Cardiac muscle cell (in vitro differentiated cells and primary cell): ENCODE measurements around the gene MUCL3. TPM values are rescaled to one million over a fixed set of nuclear protein-coding genes. Genes with fewer than 3 reads are reported as not detected.
A peak's percentile ranks its signal among the peaks of the same experiment; 100 is the strongest.

Experiments
- DNase-seq, 2 donors: peaks; one replicate each; pipeline versions ENCODE4 v3.0.0 to v3.0.0-alpha.2; 2010 to 2017; ENCODE audit warnings: low read depth in 1 of 2, low spot score in 1 of 2
- H3K27ac ChIP-seq: fragments of 200-600 bp; sonication (generic); 2 replicates; pipeline ENCODE4 v1.5.1; 2016
- H3K27me3 ChIP-seq: fragments of 200-600 bp; sonication (generic); 2 replicates; pipeline ENCODE4 v1.6.0; 2016; ENCODE audit warnings: control low read depth
- H3K36me3 ChIP-seq: fragments of 200-600 bp; sonication (generic); 2 replicates; pipeline ENCODE4 v1.5.1; 2016; ENCODE audit warnings: control low read depth
- H3K4me1 ChIP-seq: fragments of 200-600 bp; sonication (generic); 2 replicates; pipeline ENCODE4 v1.8.1; 2017; ENCODE audit warnings: low read depth, mild to moderate bottlenecking, mixed run types
- H3K4me3 ChIP-seq: fragments of 200-600 bp; sonication (generic); 2 replicates; pipeline ENCODE4 v1.5.1; 2016; ENCODE audit warnings: mild to moderate bottlenecking
- H3K9me3 ChIP-seq: fragments of 200-600 bp; sonication (generic); 2 replicates; pipeline ENCODE4 v1.5.1; 2017; ENCODE audit warnings: low read depth, mild to moderate bottlenecking, control low read depth
- CTCF ChIP-seq: IDR thresholded peaks from 2 replicates; pipeline ENCODE4 v1.5.1; 2012; ENCODE audit warnings: low read depth, mild to moderate bottlenecking, low read length
- polyA plus RNA-seq: library from polyadenylated mRNA; unstranded; fragments of >200 nt; fragmentation: Nextera tagmentation; extraction: Ambion mirVana; gene quantifications from 2 replicates; pipeline ENCODE4 v1.2.1, GENCODE V29; 2016
- total RNA-seq: library from RNA; depleted of rRNA; stranded (reverse); fragments of >200 nt; gene quantifications from 2 replicates; pipeline ENCODE4 v1.2.3, GENCODE V29; 2016

MUCL3 gene
- total and polyA plus RNA-seq, 2 experiments from 2014 or later = not detected

- H3K4me1 ChIP-seq = no peaks in the 10 kb centered on the region
- H3K4me3 ChIP-seq = no peak overlapping the region
- TF ChIP-seq CTCF = no peak
- no peaks in the 10 kb centered on the region for H3K36me3 ChIP-seq
- H3K27me3 ChIP-seq = no peaks in the 10 kb centered on the region
- no peak overlapping the region for H3K27ac ChIP-seq
- no peaks in the 10 kb centered on the region for H3K9me3 ChIP-seq
- DNase-seq = no peak
Measured at GRCh38 chr6:30938730-30939129, 2.0 kb upstream of the MUCL3 start.

- Histone ChIP-seq H3K4me3 (no peak overlapping the region), H3K9me3 (no peaks in the 10 kb centered on the region), H3K4me1 (no peaks in the 10 kb centered on the region), H3K27me3 (no peaks in the 10 kb centered on the region), H3K36me3 (no peaks in the 10 kb centered on the region), H3K27ac (no peak overlapping the region)
- no peak for TF ChIP-seq CTCF
- no peak for DNase-seq
Measured at GRCh38 chr6:30939473-30939872, 1.3 kb upstream of the MUCL3 start.

GRCh38 chr6:30942338-30943060 lies 1.7 kb downstream of the MUCL3 start:
- Histone ChIP-seq H3K4me1 (no peaks in the 10 kb centered on the region), H3K9me3 (no peaks in the 10 kb centered on the region), H3K36me3 (no peaks in the 10 kb centered on the region), H3K27ac (no peak overlapping the region), H3K4me3 (no peak overlapping the region), H3K27me3 (no peaks in the 10 kb centered on the region)
- peak; percentile 88 to 90 for DNase-seq
- peak; percentile 80 for TF ChIP-seq CTCF

- Histone ChIP-seq H3K9me3 (no peaks in the 10 kb centered on the region), H3K4me3 (no peak overlapping the region), H3K36me3 (no peaks in the 10 kb centered on the region), H3K27ac (no peak overlapping the region), H3K4me1 (no peaks in the 10 kb centered on the region), H3K27me3 (no peaks in the 10 kb centered on the region)
- DNase-seq = no peak
- TF ChIP-seq CTCF = no peak
Measured at GRCh38 chr6:30944051-30944450, 3.3 kb downstream of the MUCL3 start.

- H3K27me3 ChIP-seq = no peaks in the 10 kb centered on the region
- no peak for TF ChIP-seq CTCF
- no peaks in the 10 kb centered on the region for H3K4me1 ChIP-seq
- H3K9me3 ChIP-seq = no peaks in the 10 kb centered on the region
- no peak overlapping the region for H3K27ac ChIP-seq
- no peak overlapping the region for H3K4me3 ChIP-seq
- DNase-seq = no peak
- no peaks in the 10 kb centered on the region for H3K36me3 ChIP-seq
Measured at GRCh38 chr6:30945281-30945680, 4.5 kb downstream of the MUCL3 start.
